Brain microvascular endothelial cell (primary cell): ENCODE data around the gene POLR1A.

ENCODE experiments used
- DNase-seq: peaks from one replicate; pipeline ENCODE4 v3.0.0-alpha.2; 2020
- H3K27ac ChIP-seq: fragments of 250-450 bp; sonication (Bioruptor Pico); 2 replicates; pipeline ENCODE4 v1.5.1; 2020; ENCODE audit warnings: mild to moderate bottlenecking, moderate library complexity
- H3K27me3 ChIP-seq: fragments of 250-450 bp; sonication (Bioruptor Pico); replicated peaks from 2 replicates; pipeline ENCODE4 v1.5.1; 2020; ENCODE audit warnings: mild to moderate bottlenecking
- H3K36me3 ChIP-seq: fragments of 250-450 bp; sonication (Bioruptor Pico); replicated peaks from 2 replicates; pipeline ENCODE4 v1.5.1; 2020; ENCODE audit warnings: mild to moderate bottlenecking
- H3K4me3 ChIP-seq: 2 replicates; pipeline ENCODE4 v1.5.1; 2011; ENCODE audit warnings: low read depth, mild to moderate bottlenecking, control low read depth, low read length, moderate library complexity
- in situ Hi-C: cut with HindIII; loops from 2 replicates; pipeline ENCODE4 v1.10.0; 2017; ENCODE audit warnings: low sequenced_read_pairs, low pct_ligation_motif_present
- TF ChIP-seq, protein P1 (sequence below): IDR thresholded peaks from 2 replicates; pipeline ENCODE4 v1.5.1; 2011; ENCODE audit warnings: low read depth, mild to moderate bottlenecking, moderate library complexity, low read length, control low read depth, inconsistent platforms; ENCODE audit errors: missing control alignments

The POLR1A gene

GRCh38 chr2:86069783-86070339 lies 35.8 kb downstream of the POLR1A start:
- Histone ChIP-seq H3K36me3 (peaks cover 57% of the 10 kb centered on the region), H3K27ac (no peak overlapping the region), H3K4me3 (no peak overlapping the region), H3K27me3 (no peaks in the 10 kb centered on the region)
- no peak for DNase-seq
- in situ Hi-C loops: no loop called here
- TF ChIP-seq, protein P1, sequence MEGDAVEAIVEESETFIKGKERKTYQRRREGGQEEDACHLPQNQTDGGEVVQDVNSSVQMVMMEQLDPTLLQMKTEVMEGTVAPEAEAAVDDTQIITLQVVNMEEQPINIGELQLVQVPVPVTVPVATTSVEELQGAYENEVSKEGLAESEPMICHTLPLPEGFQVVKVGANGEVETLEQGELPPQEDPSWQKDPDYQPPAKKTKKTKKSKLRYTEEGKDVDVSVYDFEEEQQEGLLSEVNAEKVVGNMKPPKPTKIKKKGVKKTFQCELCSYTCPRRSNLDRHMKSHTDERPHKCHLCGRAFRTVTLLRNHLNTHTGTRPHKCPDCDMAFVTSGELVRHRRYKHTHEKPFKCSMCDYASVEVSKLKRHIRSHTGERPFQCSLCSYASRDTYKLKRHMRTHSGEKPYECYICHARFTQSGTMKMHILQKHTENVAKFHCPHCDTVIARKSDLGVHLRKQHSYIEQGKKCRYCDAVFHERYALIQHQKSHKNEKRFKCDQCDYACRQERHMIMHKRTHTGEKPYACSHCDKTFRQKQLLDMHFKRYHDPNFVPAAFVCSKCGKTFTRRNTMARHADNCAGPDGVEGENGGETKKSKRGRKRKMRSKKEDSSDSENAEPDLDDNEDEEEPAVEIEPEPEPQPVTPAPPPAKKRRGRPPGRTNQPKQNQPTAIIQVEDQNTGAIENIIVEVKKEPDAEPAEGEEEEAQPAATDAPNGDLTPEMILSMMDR: no peak

DNA sequence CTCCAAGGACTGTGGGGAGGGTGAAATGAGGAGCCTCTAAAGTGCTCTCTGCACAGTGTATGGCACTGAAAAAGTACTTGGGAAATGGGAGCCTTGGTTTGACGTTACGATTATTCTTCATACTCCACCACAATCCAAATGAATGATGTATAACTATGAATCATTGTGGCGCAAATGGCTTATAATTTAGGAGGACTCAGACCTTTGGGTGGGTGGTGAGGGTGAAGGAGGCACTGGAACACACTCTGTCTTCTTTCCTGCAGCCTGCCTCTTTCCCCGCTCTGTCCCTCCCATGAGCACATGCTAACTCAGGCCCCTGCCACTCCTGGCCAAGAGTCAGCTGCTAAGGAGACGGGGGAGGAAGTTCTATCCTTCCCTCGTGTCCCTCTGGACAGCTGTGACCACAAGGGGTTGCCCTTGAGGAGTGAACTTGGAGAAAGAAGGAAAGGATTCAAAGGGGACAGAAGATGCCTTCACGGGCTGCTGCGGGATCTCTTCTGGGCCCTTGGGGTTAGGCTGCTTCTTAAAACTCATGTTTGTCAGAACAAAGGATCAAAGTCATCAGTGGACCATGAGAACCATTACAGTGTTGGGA lies 36.5 kb downstream of the POLR1A start:
- TF ChIP-seq, protein P1: peak; percentile 39
- in situ Hi-C loops: no loop called here

DNA sequence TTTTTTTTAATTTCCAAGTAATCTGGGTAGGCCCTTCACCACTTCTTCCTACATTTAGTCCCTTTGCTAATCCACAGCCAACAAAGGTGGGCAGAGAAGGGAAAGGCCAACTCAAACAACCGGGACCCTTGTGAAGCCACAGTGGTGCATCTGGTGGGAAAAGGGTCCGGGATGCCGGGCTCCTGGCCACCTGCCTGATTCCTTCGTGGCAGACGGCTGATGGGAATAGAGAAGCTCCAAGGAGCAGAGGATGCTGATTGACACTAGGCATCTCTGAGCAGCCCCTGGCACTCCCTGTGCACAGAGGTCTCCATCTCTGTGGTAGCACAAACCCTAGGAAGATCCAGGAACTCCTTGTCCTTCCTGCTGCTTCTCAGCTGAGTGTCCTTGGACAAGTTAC lies 37.0 kb downstream of the POLR1A start:
- in situ Hi-C loops: no loop called here
- TF ChIP-seq, protein P1: no peak
- no peaks in the 10 kb centered on the region for H3K27me3 ChIP-seq
- no peak overlapping the region for H3K27ac ChIP-seq
- peaks cover 55% of the 10 kb centered on the region for H3K36me3 ChIP-seq
- DNase-seq: no peak
- no peak overlapping the region for H3K4me3 ChIP-seq

More for the DNA sequence above, 36.5 kb downstream of the POLR1A start:
- Histone ChIP-seq H3K27ac (no peak overlapping the region), H3K4me3 (no peak overlapping the region), H3K27me3 (no peaks in the 10 kb centered on the region), H3K36me3 (peaks cover 58% of the 10 kb centered on the region)
- DNase-seq: no peak

- Histone ChIP-seq H3K36me3 (peaks cover 51% of the 10 kb centered on the region), H3K27ac (no peak overlapping the region), H3K4me3 (no peak overlapping the region), H3K27me3 (no peaks in the 10 kb centered on the region)
- TF ChIP-seq, protein P1: no peak
- DNase-seq: peak; percentile 24
- in situ Hi-C loops: no loop called here
Measured at GRCh38 chr2:86068136-86068588, 37.5 kb downstream of the POLR1A start.

- H3K36me3 ChIP-seq: peaks cover 51% of the 10 kb centered on the region
- no peaks in the 10 kb centered on the region for H3K27me3 ChIP-seq
- TF ChIP-seq, protein P1: no peak
- in situ Hi-C loops: no loop called here
- H3K4me3 ChIP-seq: no peak overlapping the region
- DNase-seq: no peak
- H3K27ac ChIP-seq: no peak overlapping the region
Measured at GRCh38 chr2:86066915-86067314, 38.8 kb downstream of the POLR1A start.
